ENCODE measurements around the gene CADPS. TPM values are rescaled to one million over a fixed set of nuclear protein-coding genes. Genes with fewer than 3 reads are reported as not detected.

CADPS gene
- polyA plus RNA-seq, 1 experiment = not detected

DNA sequence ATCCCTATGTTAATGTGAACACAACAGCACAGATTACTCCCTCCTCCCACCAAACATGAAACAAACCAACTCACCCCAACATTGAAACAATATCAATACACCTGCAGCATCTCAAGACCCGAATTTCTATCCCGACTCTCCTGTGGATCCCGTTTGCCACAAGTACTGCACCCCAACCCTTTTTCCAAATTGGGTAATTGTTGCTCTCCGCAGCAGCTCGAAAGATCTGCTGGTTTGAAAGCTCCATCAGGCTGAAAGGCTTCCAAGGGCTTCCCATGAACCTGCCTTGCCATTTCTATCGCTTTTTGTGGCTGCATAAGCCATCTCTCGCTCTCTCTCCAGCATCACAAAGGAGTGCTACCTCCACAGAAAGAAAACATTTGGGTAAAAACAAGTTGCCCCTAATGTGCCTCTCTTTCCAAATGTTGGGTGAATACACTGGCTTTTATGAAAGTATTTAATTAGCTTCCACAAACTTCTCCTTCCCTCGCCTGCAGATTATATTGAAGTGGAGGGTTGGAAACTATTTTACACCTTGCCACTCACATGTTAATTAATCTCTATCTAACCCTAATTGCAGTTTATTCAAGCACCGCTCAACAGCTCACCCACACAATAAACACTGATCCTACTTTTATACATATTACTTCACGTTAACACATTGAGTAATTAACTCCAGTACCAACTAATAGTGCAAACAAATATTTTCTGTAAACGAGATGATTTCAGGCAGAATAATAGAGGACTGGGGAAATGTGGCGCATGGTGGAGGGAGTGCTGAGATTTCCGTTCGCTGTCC lies 499.4 kb downstream of the CADPS start:
- H3K4me3 ChIP-seq (ENCODE audit: low read depth, low read length) = no peak overlapping the region
- DNase-seq (ENCODE audit: low read depth) = no peak
- TF ChIP-seq, protein P1, sequence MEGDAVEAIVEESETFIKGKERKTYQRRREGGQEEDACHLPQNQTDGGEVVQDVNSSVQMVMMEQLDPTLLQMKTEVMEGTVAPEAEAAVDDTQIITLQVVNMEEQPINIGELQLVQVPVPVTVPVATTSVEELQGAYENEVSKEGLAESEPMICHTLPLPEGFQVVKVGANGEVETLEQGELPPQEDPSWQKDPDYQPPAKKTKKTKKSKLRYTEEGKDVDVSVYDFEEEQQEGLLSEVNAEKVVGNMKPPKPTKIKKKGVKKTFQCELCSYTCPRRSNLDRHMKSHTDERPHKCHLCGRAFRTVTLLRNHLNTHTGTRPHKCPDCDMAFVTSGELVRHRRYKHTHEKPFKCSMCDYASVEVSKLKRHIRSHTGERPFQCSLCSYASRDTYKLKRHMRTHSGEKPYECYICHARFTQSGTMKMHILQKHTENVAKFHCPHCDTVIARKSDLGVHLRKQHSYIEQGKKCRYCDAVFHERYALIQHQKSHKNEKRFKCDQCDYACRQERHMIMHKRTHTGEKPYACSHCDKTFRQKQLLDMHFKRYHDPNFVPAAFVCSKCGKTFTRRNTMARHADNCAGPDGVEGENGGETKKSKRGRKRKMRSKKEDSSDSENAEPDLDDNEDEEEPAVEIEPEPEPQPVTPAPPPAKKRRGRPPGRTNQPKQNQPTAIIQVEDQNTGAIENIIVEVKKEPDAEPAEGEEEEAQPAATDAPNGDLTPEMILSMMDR (IDR thresholded peaks at IDR 0.05; ENCODE audit: insufficient read depth, low read depth, low read length) = no peak
- peaks cover 59% of the 10 kb centered on the region for H3K27me3 ChIP-seq (ENCODE audit: control insufficient read depth, insufficient read depth, low read length)
- ChIA-PET CTCF (no interaction called here), POLR2A (no interaction called here)
- no peaks in the 10 kb centered on the region for H3K36me3 ChIP-seq (ENCODE audit: control insufficient read depth, insufficient read depth, low read length)

DNA sequence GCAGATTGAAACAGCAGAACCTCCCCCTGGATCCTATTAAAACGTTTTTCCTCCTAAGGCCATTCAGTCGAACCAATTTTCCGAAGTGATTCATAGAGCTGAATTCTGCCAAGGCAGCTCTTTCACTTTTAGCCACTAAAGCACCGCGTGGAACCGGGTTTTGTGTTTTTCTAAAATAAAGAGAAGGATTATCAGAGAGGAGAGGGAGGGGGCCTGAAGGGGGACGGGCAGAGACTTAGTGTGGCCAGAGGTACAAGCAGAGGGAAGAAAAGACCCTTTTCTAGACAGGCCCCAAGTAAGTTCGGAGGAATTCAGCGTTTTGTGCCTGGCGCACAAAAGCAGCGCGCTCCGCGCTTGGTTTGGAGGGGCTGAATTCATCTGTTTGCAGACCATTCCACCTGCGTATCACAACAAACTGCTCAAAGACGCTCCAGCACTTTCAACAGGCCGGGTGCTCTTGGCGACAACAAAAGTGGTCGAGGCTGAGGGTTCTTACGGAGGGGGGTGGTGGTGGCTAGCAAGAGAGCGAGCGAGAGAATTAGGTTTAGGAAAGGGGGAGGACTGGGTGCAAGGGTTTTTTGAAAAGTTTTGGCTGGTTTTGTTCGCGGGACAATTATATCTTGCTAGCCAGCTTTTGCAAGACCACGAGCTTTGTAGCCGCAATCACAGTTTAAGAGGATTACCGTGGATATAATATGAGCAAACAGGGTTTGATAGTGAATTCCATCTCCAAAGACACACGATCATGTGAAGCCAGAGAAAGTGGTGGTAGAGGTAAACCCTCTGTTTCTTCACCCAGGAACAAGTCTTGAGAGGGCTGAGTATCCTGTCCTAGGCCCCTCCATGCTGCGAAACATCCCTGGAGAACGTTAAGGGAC lies 500.6 kb downstream of the CADPS start:
- Histone ChIP-seq H3K27me3 (ENCODE audit: control insufficient read depth, insufficient read depth, low read length) (peaks cover 62% of the 10 kb centered on the region), H3K36me3 (ENCODE audit: control insufficient read depth, insufficient read depth, low read length) (no peaks in the 10 kb centered on the region), H3K4me3 (ENCODE audit: low read depth, low read length) (peak overlapping the region; percentile 4; the same call in 1 of the 2 replicates)
- CTCF ChIA-PET = no interaction called here
- DNase-seq (ENCODE audit: low read depth) = no peak
- TF ChIP-seq, protein P1 (IDR thresholded peaks at IDR 0.05; ENCODE audit: insufficient read depth, low read depth, low read length) = no peak
- POLR2A ChIA-PET = interaction anchor here (0.6 kb wide), 1 partner anchor 125 kb away, joined by 10 read pairs; no protein-coding TSS in a partner anchor

DNA sequence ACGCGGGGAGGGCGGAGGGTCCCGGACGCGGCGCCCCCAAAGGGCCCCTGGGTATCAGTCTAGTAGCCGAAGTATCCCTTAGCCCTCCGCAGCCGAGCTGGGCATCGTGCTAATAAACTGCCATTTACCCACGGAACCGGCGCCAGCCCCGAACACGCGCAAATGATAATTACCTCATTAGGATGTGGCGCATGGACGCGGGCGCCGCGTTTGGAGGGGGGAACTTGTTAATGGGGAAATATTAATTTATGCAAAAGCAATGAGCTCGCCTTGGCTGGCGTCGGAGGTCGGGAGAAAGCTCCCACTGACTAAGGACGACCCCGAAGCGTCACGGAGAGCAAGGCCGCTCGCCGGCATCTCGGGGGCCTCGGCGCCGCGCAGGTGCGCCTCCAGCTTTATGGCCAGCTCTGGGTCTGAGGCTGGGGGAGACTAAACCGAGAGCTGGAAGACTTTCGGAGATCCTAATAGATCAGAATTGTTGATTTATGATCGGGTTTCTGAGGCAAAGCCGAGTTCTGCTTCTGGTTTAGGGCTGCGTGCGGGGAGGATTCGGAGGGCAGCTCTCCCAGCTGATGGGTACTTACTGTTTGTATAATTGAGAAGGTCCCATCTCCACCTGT lies 501.4 kb downstream of the CADPS start:
- ChIA-PET POLR2A (interaction anchor here (0.6 kb wide), 1 partner anchor 124 kb away, joined by 10 read pairs; no protein-coding TSS in a partner anchor), CTCF (no interaction called here)
- Histone ChIP-seq H3K36me3 (ENCODE audit: control insufficient read depth, insufficient read depth, low read length) (no peaks in the 10 kb centered on the region), H3K27me3 (ENCODE audit: control insufficient read depth, insufficient read depth, low read length) (peaks cover 60% of the 10 kb centered on the region), H3K4me3 (ENCODE audit: low read depth, low read length) (no peak overlapping the region; the same call in 1 of the 2 replicates)
- TF ChIP-seq, protein P1 (IDR thresholded peaks at IDR 0.05; ENCODE audit: insufficient read depth, low read depth, low read length) = no peak
- no peak for DNase-seq (ENCODE audit: low read depth)

DNA sequence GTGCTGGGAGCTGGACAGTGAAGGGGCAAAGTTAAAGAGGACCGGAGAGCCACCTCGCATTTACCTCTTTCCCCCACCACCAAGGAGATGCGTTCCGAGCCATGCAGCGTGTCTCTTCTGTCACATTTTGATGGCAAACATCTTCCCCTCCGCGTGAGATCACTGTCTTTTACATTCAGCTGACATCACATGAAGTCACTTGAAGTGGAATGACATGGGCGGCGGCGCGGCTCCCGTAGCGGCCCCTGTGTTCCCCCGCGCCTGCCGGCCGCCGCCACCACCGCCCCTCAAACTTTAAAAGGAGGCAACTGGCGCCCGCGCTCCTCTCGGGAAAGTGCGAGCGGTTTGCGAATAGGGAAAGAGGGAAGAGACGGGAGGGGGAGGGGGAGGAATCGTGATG lies 502.0 kb downstream of the CADPS start, which contains the start of gene FEZF2:
FEZF2 (minus strand) TSS at position 336 of the 400 bp plus-strand sequence. CDS start 682 bp downstream, outside the sequence.
- POLR2A ChIA-PET = no interaction called here
- TF ChIP-seq, protein P1 (IDR thresholded peaks at IDR 0.05; ENCODE audit: insufficient read depth, low read depth, low read length) = no peak

More for the DNA sequence above, 502.0 kb downstream of the CADPS start, which contains the start of gene FEZF2:
- Histone ChIP-seq H3K27me3 (ENCODE audit: control insufficient read depth, insufficient read depth, low read length) (peaks cover 58% of the 10 kb centered on the region), H3K4me3 (ENCODE audit: low read depth, low read length) (peak within 1 kb of the TSS; percentile 4; the same call in 1 of the 2 replicates), H3K36me3 (ENCODE audit: control insufficient read depth, insufficient read depth, low read length) (no peaks in the 10 kb centered on the region)
- DNase-seq (ENCODE audit: low read depth) = no peak
- CTCF ChIA-PET = no interaction called here
